Thyroid gland (tissue), 4 donors: Measurements from ENCODE around the gene MS4A18.

Source experiments
- CTCF ChIP-seq, 6 experiments: fragments of 200-600 bp in 3 of 6; fragments of 450-650 bp in 3 of 6; sonication (generic) in 3 of 6; IDR thresholded peaks; one replicate each; pipeline ENCODE4 v1.5.1; 2016 to 2019; ENCODE audit warnings: antibody characterized with exemption in 6 of 6, mild to moderate bottlenecking in 2 of 6, inconsistent platforms in 1 of 6, moderate library complexity in 1 of 6
- POLR2A ChIP-seq, 2 donors: fragments of 450-650 bp; IDR thresholded peaks; one replicate each; pipeline ENCODE4 v1.6.1; 2017; ENCODE audit warnings: antibody characterized with exemption in 2 of 2, mild to moderate bottlenecking in 2 of 2, moderate library complexity in 1 of 2

GRCh38 chr11:60680455-60681119, 43.9 kb upstream of the MS4A18 start:
- TF ChIP-seq POLR2A (IDR thresholded peaks at IDR 0.05) (no peak), CTCF (IDR thresholded peaks at IDR 0.05) (no peak)
